GM12878 (cell line): ENCODE measurements around the gene OPCML.

ENCODE experiments used
- POU2F2 ChIP-seq: IDR thresholded peaks from 3 replicates; pipeline ENCODE4 v1.6.1; 2011; ENCODE audit warnings: low read depth, mild to moderate bottlenecking, low read length, borderline replicate concordance
- TF ChIP-seq, protein P1 (sequence below): fragments of 450-650 bp; IDR thresholded peaks from 2 replicates; pipeline ENCODE4 v1.6.1; 2016; ENCODE audit warnings: mild to moderate bottlenecking, moderate library complexity, borderline replicate concordance

DNA sequence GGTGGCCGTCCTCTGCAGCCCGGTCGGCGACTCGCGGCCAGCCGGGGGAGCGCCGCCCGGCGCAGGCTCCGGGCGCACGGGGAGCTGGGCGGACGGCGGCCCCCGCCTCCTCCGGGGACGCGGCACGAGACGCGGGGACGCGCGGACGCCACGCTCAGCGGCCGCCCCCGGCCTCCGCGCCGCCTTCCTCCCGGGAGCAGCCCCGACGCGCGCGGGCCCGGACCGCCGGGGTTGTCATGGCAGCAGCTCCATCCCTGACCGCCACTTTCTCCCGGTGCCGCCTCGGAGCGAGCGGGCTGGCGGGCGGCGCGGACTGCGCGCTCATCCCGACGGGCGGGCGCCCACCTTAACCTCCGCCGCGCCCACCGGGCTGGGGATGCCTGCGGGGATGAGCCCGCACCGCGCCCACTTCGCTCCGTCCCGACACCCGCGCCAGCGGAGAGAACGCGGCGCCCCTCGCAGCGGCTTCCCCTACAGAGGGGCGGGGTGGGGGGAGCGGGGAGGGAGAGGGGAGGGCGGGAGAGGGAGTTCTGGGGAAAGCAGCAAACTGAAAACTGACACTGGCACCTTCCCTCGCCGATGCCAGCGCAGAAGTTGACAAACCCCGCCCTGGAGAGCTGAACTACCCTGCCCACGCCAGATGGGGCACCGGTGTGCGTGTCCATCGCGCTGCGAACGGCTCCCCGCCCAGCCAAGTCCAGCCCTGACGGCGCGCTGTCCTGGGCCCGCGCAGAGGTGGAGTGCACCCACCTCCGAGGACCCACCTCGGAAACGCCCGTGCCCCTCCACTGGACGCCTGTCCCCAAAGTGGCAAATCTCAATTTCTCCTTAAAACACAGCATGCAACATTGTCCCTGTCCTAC is 588.4 kb downstream of the OPCML start:
- TF ChIP-seq, protein P1, sequence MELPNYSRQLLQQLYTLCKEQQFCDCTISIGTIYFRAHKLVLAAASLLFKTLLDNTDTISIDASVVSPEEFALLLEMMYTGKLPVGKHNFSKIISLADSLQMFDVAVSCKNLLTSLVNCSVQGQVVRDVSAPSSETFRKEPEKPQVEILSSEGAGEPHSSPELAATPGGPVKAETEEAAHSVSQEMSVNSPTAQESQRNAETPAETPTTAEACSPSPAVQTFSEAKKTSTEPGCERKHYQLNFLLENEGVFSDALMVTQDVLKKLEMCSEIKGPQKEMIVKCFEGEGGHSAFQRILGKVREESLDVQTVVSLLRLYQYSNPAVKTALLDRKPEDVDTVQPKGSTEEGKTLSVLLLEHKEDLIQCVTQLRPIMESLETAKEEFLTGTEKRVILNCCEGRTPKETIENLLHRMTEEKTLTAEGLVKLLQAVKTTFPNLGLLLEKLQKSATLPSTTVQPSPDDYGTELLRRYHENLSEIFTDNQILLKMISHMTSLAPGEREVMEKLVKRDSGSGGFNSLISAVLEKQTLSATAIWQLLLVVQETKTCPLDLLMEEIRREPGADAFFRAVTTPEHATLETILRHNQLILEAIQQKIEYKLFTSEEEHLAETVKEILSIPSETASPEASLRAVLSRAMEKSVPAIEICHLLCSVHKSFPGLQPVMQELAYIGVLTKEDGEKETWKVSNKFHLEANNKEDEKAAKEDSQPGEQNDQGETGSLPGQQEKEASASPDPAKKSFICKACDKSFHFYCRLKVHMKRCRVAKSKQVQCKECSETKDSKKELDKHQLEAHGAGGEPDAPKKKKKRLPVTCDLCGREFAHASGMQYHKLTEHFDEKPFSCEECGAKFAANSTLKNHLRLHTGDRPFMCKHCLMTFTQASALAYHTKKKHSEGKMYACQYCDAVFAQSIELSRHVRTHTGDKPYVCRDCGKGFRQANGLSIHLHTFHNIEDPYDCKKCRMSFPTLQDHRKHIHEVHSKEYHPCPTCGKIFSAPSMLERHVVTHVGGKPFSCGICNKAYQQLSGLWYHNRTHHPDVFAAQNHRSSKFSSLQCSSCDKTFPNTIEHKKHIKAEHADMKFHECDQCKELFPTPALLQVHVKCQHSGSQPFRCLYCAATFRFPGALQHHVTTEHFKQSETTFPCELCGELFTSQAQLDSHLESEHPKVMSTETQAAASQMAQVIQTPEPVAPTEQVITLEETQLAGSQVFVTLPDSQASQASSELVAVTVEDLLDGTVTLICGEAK = no peak
- no peak for TF ChIP-seq POU2F2
